ENCODE data around the gene TOMM20L. TPM values are rescaled to one million over a fixed set of nuclear protein-coding genes. Genes with fewer than 3 reads are reported as not detected.

TOMM20L gene
- total and polyA plus RNA-seq, 9 of the 15 experiments (the other 6 are each of a cell fraction or from before 2014, with no cell fraction given) = not detected

- Histone ChIP-seq H3K9me1 (ENCODE audit: control insufficient read depth, insufficient read depth, low read length) (no peaks in the 10 kb centered on the region), H3K27me3 (ENCODE audit: control insufficient read depth in 2 of 2, insufficient read depth in 2 of 2, low read length in 2 of 2) (no peaks in the 10 kb centered on the region), H3K27ac (ENCODE audit: extremely low read depth, low read depth, low read length) (peak overlapping the region; percentile 100), H3K4me1 (replicated peaks in 1 of 2; ENCODE audit: control insufficient read depth in 2 of 2, insufficient read depth in 2 of 2, low read length in 2 of 2) (peaks cover 3 to 7% of the 10 kb centered on the region in 2 experiments; a peak in 4 of 5 replicates), H3K9ac (ENCODE audit: insufficient read depth in 1 of 2, low read depth in 2 of 2, low read length in 2 of 2) (peak overlapping the region; percentile 43 to 99; a peak in 3 of 4 replicates), H3K79me2 (ENCODE audit: control insufficient read depth, insufficient read depth, low read length) (peaks cover 72% of the 10 kb centered on the region), H3K4me3 (peak overlapping the region; percentile 70), H3K9me3 (replicated peaks; ENCODE audit: control insufficient read depth, insufficient read depth, low read depth, low read length) (no peaks in the 10 kb centered on the region), H3K36me3 (ENCODE audit: control insufficient read depth, insufficient read depth, low read length) (peaks cover 45% of the 10 kb centered on the region), H3K4me2 (ENCODE audit: insufficient read depth, low read length) (peak overlapping the region; percentile 91), H2AFZ (ENCODE audit: low read depth, low read length) (peak overlapping the region; percentile 99), H4K20me1 (replicated peaks; ENCODE audit: control insufficient read depth, insufficient read depth, low read length) (no peaks in the 10 kb centered on the region)
- 0% methylated on average over 9 of the region's 10 CpGs for WGBS (ENCODE audit: insufficient coverage, low coverage, missing lambda C conversion rate)
- FAIRE-seq = peak; percentile 78
- ChIA-PET CTCF (ENCODE audit: low intra/inter-chr PET ratio) (no interaction called here), POLR2A (interaction anchor here (1.5 kb wide), 1 partner anchor 16 kb away, joined by 6 read pairs; no protein-coding TSS in a partner anchor)
- peak; percentile 24 to 64 (median 27) for DNase-seq (ENCODE audit: extremely low read depth in 1 of 4, low spot score in 3 of 4)
- peak; percentile 69 for ATAC-seq
- TSS peak; percentile 77 for BruUV-seq (replicated peaks)
- intact Hi-C loops (cut with micrococcal nuclease) (no loop called here), in situ Hi-C loops (cut with MboI) (no loop called here)
- 0 out of 2 replicates have a peak, but pooled peaks have one; percentile 8 for TF ChIP-seq ELF1 (tag; IDR thresholded peaks at IDR 0.05)
- TF ChIP-seq THRAP3 (IDR thresholded peaks at IDR 0.05; ENCODE audit: borderline replicate concordance) = no peak
- no peak for TF ChIP-seq SMC3 (conservative IDR thresholded peaks at IDR 0.05; ENCODE audit: insufficient read depth, low read depth, low read length)
- TF ChIP-seq MYBL2 (IDR thresholded peaks at IDR 0.05; ENCODE audit: low read depth) = peak; percentile 41; the same call in 1 of the 2 replicates
- no peak for TF ChIP-seq MYBL2 (CRISPR knock-in tag; IDR thresholded peaks at IDR 0.05; ENCODE audit: borderline replicate concordance)
- TF ChIP-seq USF1 (CRISPR knock-in tag; IDR thresholded peaks at IDR 0.05) = peak; percentile 61
- TF ChIP-seq CBFA2T2 (conservative IDR thresholded peaks at IDR 0.05) = peak; percentile 44; the same call in 1 of the 2 replicates
- no peak for TF ChIP-seq RB1 (IDR thresholded peaks at IDR 0.05; ENCODE audit: low read depth)
- peak; percentile 87 for TF ChIP-seq RAD51 (IDR thresholded peaks at IDR 0.05; ENCODE audit: borderline replicate concordance, low read depth)
- no peak for TF ChIP-seq TCF7L2 (IDR thresholded peaks at IDR 0.05; ENCODE audit: low read depth, low read length)
- no peak for TF ChIP-seq HNRNPK (IDR thresholded peaks at IDR 0.05; ENCODE audit: low read depth, low read length, poor library complexity, severe bottlenecking)
- no peak for TF ChIP-seq NCOA1 (IDR thresholded peaks at IDR 0.05; ENCODE audit: low read depth)
- peak; percentile 75; the same call in 1 of the 2 replicates for TF ChIP-seq NKRF (IDR thresholded peaks at IDR 0.05; ENCODE audit: borderline replicate concordance)
- TF ChIP-seq THAP12 (CRISPR knock-in tag; IDR thresholded peaks at IDR 0.05) = no peak
- no peak for TF ChIP-seq NFIC (IDR thresholded peaks at IDR 0.05)
- no peak for TF ChIP-seq PHF20 (IDR thresholded peaks at IDR 0.05; ENCODE audit: partially characterized antibody)
- TF ChIP-seq RNF2 (IDR thresholded peaks at IDR 0.05) = 0 out of 2 replicates have a peak, but pooled peaks have one; percentile 1
- peak; percentile 74; the same call in 1 of the 2 replicates for TF ChIP-seq HMBOX1 (IDR thresholded peaks at IDR 0.05)
Observed at GRCh38 chr14:58428118-58428683, 32.5 kb downstream of the TOMM20L start.
